ENCODE results near the gene RNASE4. TPM values are rescaled to one million over a fixed set of nuclear protein-coding genes. Genes with fewer than 3 reads are reported as not detected.
A peak's percentile ranks its signal among the peaks of the same experiment; 100 is the strongest.
"Not testable (repeated sequence)": the region's sequence is repeated elsewhere in the genome, so short reads cannot be mapped to it uniquely, and the experiment has no call there.

The RNASE4 gene
- 16.2 and 26.9 TPM in 2 replicates for total RNA-seq

DNA sequence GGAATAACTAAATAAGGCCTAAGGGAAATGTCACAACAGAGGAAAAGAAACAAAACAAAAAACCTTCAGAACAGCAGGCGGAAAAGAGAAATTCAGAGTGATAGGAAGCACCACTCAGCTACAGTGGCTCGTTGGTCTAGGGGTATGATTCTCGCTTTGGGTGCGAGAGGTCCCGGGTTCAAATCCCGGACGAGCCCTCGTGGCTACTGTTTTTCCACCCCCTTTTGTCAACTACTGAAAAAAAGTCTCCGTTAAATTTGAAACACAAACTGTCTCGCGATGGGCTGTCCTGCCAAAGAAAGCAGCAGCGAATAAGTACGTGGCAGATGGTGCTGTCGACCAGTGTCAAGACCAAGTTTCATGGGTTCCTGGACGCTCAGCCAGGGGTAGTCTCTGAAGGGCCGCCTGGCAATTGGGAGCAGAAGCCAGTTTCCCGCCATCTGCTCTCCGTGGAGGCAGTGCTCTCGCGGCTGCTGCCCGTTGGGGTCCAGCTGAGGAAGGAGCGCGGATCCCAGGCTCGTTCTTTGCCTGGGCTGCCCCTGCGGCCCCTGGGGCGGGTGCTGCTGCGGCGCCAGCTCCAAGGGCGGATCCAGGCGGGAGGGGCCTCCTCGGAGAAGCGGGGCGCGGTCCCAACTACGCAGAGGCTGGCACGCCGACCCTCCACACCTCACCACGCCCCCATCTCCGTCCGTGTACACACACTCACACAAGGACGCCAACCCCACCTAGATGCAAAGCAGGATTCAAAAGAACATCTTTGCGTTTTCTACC lies at the start of gene RNASE4:
Gene RNASE4, plus strand, starts transcription at position 670 of the 771 bp plus-strand sequence. CDS start 14,812 bp downstream, outside the sequence.
- peak; percentile 72 to 84 for DNase-seq (ENCODE audit: low read depth in 2 of 2)

DNA sequence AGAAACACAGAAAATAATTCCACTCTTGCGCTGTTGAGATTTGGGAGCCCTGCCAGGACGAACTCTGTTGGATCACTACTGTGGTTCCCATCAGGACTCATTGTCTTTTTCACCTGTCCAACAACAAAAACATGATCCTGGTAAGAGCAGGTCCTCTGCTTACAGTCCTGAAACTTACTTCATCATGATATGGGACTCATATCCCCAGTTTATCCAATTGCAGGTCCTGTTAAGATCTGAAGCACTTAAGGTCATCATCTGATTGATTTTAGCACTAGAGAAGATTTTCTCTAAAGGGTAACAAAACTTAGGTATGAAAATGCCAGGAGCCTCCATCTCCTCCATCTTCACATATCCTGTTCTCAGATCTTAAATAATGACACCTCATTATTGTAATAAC lies 42.8 kb upstream of the RNASE4 start, which contains the start of gene OR6S1:
Gene OR6S1, minus strand, starts transcription at position 101 of the 400 bp plus-strand sequence. Its CDS starts 0 bp downstream, at position 101.
- no peak for DNase-seq (ENCODE audit: low read depth in 2 of 2)

- no peak for DNase-seq (ENCODE audit: low read depth in 2 of 2)
Measured at GRCh38 chr14:20642182-20642581, 42.2 kb upstream of the RNASE4 start.

DNA sequence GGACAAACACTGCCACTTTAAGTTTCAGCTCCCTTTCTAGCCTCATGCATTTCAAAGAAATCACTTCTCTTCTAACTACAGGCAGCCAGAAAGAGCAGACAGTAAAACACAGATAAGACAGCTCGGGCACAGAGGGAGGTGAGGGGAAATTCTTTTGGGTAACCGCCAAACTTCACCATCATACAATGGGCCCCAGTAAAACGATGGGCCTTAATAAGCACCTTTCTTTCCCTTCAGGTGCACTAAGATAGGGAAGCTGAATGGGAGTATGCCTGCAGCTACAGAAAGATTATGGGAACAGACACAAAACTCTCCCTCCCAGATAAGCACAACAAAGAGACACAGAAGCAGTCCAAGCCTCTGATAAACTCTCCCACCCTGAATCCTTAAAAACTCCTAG lies 41.6 kb upstream of the RNASE4 start:
- DNase-seq (ENCODE audit: low read depth in 2 of 2), result not testable (repeated sequence)

GRCh38 chr14:20644520-20644919 lies 39.8 kb upstream of the RNASE4 start:
- no peak for DNase-seq (ENCODE audit: low read depth in 2 of 2)

GRCh38 chr14:20645481-20645880 lies 38.9 kb upstream of the RNASE4 start:
- DNase-seq (ENCODE audit: low read depth in 2 of 2), result no peak

DNA sequence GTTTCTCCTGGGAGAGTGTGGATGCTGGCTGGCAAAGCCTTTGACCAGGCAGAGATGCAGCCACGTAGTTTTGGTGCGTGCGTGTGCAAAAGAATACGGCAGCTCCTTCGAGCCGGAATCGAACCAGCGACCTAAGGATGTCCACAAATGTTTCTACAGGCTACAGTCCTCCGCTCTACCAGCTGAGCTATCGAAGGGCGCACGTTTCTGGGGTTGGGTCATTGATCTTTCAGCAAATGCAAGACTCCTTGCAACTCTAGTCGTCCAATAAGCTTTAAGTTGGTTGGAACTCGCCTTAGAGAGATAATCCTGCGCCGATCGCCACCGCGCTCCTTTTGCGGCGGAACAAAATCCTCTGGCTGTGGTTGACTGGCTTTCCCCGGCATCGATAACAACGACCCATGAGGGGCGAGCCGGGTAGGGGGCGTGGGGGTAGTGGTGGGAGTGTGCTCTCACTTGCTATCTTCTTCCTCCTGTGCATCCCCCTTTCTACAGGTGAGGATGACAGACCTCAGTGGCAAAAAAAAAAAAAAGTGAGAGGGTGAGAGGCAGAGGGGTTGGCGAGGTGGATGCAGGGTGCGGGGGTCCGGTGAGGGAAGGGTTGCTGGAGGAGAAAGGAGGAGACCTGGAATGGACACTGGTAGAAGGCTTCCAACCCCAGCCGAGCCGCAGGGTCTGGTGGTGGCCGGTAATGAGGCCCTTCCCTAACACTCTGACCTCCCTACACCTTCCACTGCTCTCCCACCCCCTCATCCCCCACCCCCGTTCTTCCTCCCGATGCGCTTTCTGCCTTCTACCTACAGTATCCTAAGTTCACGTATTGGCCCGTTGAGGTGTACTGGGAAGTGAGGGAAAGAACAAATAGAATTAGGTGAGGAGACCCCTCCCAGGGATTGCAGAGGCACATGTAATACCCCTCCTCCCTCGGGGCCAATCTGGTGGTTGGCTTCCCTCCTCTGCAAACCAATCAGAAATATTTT lies 31.1 kb upstream of the RNASE4 start:
- no peak for DNase-seq (ENCODE audit: low read depth in 2 of 2)

- DNase-seq (ENCODE audit: low read depth in 2 of 2), result no peak
Measured at GRCh38 chr14:20655851-20656250, 28.5 kb upstream of the RNASE4 start.

DNA sequence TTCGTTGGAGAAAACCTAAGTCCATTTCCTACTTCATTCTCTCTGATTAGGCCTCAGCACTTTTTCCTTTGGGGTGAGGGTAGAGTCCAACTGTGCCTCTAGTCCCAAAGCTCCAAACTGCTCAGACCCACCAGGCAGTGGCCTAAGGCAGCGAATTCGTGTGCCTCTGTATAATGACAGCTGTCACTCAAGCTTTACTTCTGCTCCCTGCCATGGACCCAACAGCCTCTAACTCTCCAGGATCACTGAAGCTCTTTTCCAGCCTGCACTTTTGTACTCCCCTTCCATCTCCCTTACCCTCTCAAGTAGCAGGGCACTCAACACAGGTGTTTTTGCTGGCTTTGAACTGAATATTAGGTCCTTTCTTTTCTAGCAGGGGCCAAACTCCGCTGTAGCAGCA lies 28.1 kb upstream of the RNASE4 start:
- no peak for DNase-seq (ENCODE audit: low read depth in 2 of 2)

DNA sequence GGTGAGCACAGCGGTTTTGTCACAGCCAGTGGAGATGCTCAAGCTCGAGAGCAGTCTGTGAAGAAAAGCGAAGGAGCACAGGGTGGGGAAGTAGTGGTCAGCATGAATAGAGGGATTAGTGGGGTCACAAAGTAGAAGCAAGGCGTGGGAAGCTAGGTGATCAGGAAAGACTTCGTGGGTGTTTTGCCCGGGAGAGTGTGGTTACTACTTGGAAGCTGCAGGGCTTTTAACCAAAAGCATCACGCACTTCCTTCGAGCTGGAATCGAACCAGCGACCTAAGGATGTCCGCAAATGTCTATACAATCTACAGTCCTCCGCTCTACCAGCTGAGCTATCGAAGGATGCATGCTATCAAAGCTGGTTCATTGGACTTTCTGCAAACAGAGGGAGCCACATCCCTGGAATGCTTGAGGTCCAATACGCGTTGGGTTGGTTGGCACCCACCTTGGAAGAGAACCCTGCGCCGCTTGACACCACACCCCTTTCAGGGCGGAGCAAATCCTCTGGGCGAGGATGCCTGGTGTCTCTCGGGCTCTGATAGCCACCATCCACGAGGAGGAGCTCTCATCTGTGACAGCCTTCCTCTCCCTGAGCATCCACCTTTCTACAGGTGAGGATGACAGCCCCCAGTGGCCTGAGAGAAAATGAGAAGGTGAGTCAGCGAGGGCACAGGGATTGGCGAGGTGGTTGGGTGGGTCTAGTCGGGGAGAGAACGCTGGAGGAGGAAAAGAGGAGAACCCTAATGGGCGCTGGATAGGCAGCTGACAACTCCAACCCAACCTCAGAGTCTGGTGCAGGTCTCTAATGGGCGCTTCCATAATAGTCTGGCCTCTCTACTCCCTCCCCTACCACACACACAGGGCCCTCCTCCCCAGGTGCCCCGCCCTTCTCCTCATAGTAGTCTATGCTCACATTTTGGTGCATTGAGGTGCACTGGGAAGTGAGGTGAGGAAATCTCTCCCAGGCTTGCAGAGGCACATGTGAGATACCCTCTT lies 26.8 kb upstream of the RNASE4 start:
- DNase-seq (ENCODE audit: low read depth in 2 of 2), result no peak

DNA sequence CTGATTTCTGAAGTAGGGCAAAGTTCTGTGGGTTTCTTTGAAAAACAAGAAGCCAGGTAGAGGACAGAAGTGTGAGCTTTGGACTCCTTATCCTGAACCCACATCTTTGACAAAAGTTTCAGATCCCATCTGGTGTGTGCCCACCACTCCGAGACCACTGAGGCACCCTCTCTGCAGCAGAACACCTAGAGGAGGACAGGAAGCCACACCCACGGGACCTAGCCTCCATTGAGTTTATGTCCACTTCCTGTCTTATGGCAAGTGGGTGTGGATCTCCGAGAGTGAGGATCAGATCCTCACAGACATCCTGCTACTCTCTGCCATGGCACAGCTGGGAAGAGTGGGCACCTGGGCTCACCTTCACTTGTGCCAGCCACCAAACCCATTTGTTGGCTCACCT lies 26.1 kb upstream of the RNASE4 start:
- no peak for DNase-seq (ENCODE audit: low read depth in 2 of 2)

DNA sequence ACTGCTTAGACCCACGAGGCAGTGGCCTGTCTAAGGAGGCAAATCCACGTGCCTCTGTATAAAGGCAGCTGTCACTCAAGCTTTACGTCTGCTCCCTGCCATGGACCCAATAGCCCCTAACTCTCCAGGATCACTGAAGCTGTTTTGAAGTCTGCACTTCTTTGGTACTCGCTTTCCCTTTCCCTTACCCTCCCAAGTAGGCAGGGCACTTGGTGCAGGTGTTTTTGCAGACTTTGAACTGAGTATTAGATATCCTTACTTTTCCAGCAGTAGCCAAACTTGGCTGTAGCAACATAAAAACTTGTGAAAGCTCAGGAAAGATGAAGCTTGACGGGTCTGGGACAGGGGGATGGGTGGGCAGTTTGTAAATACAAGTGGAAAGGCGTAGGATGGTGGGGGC lies 25.0 kb upstream of the RNASE4 start:
- DNase-seq (ENCODE audit: low read depth in 2 of 2), result no peak

DNA sequence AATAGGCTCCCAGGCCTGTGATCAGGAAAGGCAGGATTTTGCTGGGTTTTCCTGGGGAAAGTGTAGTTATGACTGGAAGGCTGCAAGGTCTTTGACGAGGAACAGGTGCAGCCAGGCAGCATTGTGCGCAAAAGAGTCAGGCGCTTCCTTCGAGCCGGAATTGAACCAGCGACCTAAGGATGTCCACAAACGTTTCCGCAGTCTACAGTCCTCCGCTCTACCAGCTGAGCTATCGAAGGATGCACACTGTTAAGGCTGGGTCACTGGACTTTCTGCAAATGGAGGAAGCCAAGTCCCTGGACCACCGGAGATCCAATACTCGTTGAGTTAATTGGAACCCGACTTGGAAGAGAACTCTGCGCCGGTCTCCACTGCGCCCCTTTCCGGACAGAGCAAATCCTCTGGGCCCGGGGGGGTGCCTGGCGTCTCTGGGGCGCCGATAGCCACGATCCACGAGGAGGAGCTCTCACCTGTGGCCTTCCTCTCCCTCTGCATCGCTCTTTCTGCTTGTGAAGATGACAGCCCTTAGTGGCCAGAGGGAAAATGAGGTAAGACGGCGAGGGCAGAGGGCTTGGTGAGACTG lies 24.5 kb upstream of the RNASE4 start:
- no peak for DNase-seq (ENCODE audit: low read depth in 2 of 2)

- no peak for DNase-seq (ENCODE audit: low read depth in 2 of 2)
Measured at GRCh38 chr14:20661197-20661596, 23.2 kb upstream of the RNASE4 start.

DNA sequence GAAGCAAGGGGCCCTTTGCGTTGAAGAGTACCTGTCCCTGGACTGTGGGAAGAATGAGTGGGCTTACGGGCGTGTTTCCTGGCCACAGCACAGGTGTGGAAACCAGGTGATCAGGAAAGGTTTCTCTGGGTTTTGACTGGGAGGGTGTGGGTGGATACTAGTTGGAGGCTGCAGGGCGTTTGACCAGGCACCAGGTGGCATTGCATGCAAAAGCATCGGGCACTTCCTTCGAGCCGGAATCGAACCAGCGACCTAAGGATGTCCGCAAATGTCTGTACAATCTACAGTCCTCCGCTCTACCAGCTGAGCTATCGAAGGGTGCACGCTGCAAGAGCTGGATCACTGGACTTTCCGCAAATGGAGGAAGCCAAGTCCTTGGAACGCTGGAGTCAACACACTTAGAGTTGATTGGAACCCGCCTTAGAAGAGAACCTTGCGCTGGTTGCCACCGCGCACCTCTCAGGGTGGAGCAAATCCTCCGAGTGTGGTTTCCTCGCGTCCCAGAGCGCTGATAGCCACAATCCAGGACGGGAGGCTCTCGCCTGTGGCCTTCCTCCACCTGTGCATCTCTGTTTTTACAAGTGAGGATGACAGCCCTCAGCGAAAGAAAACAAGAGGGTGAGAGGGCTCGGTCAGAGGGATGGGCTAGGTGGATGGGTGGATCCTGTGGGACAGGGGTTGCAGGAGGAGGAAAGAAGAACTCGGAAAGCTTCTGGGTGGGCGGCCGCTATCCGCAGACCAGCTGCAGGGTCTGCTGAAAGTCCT lies 21.2 kb upstream of the RNASE4 start:
- peak; percentile 30 to 42 for DNase-seq (ENCODE audit: low read depth in 2 of 2)

GRCh38 chr14:20666400-20666961 lies 17.9 kb upstream of the RNASE4 start:
- DNase-seq (ENCODE audit: low read depth in 2 of 2), result not testable (repeated sequence)

DNA sequence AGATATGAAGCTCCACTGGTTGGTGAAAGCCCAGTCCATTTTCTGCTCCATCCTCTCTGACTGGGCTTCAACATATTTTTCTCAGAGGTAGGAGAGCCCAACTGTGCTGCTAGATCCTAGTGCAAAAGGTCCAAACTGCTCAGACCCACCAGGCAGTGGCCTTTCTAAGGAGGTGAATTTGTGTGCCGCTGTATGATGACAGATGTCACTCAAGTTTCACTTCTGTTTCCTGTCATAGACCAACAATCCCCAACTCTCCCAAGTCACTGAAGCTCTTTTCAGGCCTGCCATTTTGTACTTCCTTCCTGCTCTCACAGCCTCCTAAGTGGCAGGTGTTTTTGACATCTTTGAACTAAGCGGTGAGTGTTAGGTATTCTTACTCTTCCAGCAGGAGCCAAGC lies 16.4 kb upstream of the RNASE4 start:
- DNase-seq (ENCODE audit: low read depth in 2 of 2), result no peak

GRCh38 chr14:20668969-20669368 lies 15.4 kb upstream of the RNASE4 start:
- no peak for DNase-seq (ENCODE audit: low read depth in 2 of 2)

GRCh38 chr14:20671597-20672283 lies 12.6 kb upstream of the RNASE4 start:
- no peak for DNase-seq (ENCODE audit: low read depth in 2 of 2)

Data from dermis microvascular lymphatic vessel endothelial cell (primary cell).